CD4-positive, alpha-beta T cell (primary cell): Measurements from ENCODE around the gene MRAP. TPM values are rescaled to one million over a fixed set of nuclear protein-coding genes. Genes with fewer than 3 reads are reported as not detected.
A peak's percentile ranks its signal among the peaks of the same experiment; 100 is the strongest.
"Not testable (repeated sequence)": the region's sequence is repeated elsewhere in the genome, so short reads cannot be mapped to it uniquely, and the experiment has no call there.

Source experiments
- ATAC-seq: fragments of 200-7000 bp; cut with Tn5 transposase; one replicate; pipeline ENCODE4 v1.10.0; 2022; ENCODE audit warnings: mild to moderate bottlenecking; ENCODE audit not compliant: poor library complexity
- CTCF ChIA-PET: fragments of 350-600 bp; sonication (Branson Sonifier 250); formaldehyde crosslinking; loops from one replicate; lab custom pipeline; 2021; ENCODE audit warnings: antibody characterized with exemption, inconsistent platforms; lab: Charles Lee
- POLR2A ChIA-PET: fragments of 350-600 bp; sonication (Branson Sonifier 250); formaldehyde crosslinking; loops from one replicate; lab custom pipeline; 2021; ENCODE audit warnings: antibody characterized with exemption, inconsistent platforms; lab: Charles Lee
- DNase-seq, 14 experiments: peaks; one replicate each; pipeline ENCODE4 v3.0.0-alpha.2; 2013 to 2020; ENCODE audit warnings: mixed read lengths in 2 of 14
- H3K27ac ChIP-seq, 2 donors: one replicate each; pipeline versions ENCODE4 v1.5.1 to v1.7.0; 2013; ENCODE audit warnings: low read length in 2 of 2, low read depth in 1 of 2, mild to moderate bottlenecking in 1 of 2
- H3K27me3 ChIP-seq, 2 experiments: 1 replicate in 1 of 2; 2 replicates in 1 of 2; pipeline versions ENCODE4 v1.6.1 to v1.7.0; 2013; ENCODE audit warnings: low read length in 2 of 2, control low read depth in 1 of 2, mild to moderate bottlenecking in 1 of 2, moderate library complexity in 1 of 2; ENCODE audit not compliant: insufficient read depth in 2 of 2, control insufficient read depth in 1 of 2
- H3K36me3 ChIP-seq: one replicate; pipeline ENCODE4 v1.6.1; 2013; ENCODE audit warnings: low read length, control low read depth; ENCODE audit not compliant: insufficient read depth
- H3K4me1 ChIP-seq: one replicate; pipeline ENCODE4 v1.6.1; 2013; ENCODE audit warnings: low read length, control low read depth; ENCODE audit not compliant: insufficient read depth
- H3K4me3 ChIP-seq: one replicate; pipeline ENCODE4 v1.5.1; 2013; ENCODE audit warnings: mild to moderate bottlenecking, low read length, moderate library complexity
- H3K9me3 ChIP-seq, 2 experiments: 1 replicate in 1 of 2; 2 replicates in 1 of 2; pipeline versions ENCODE4 v1.6.1 to v1.7.0; 2013; ENCODE audit warnings: low read length in 2 of 2, mild to moderate bottlenecking in 2 of 2, control low read depth in 1 of 2, moderate library complexity in 1 of 2; ENCODE audit not compliant: control insufficient read depth in 1 of 2, insufficient read depth in 1 of 2
- H3K27ac Mint-ChIP-seq: one replicate; pipeline ENCODE4 v1.8.0; 2020; ENCODE audit warnings: mixed read lengths
- H3K27me3 Mint-ChIP-seq: one replicate; pipeline ENCODE4 v1.8.0; 2021; ENCODE audit warnings: mixed read lengths
- H3K36me3 Mint-ChIP-seq: one replicate; pipeline ENCODE4 v1.8.0; 2021; ENCODE audit warnings: low read depth, mixed read lengths
- H3K4me1 Mint-ChIP-seq: one replicate; pipeline ENCODE4 v1.8.0; 2021; ENCODE audit warnings: low read depth, mixed read lengths
- H3K4me3 Mint-ChIP-seq: one replicate; pipeline ENCODE4 v1.8.0; 2020; ENCODE audit warnings: mild to moderate bottlenecking, mixed read lengths
- H3K9me3 Mint-ChIP-seq: one replicate; pipeline ENCODE4 v1.8.0; 2020; ENCODE audit warnings: mixed read lengths
- intact Hi-C, 2 experiments: fragments of 100-400 bp; cut with DNase I in 1 of 2; cut with micrococcal nuclease in 1 of 2; formaldehyde crosslinking; loops; one replicate each; pipeline versions ENCODE4 v1.15.1 to v1.9.0; 2023 to 2025; cut with DNase I, micrococcal nuclease
- total RNA-seq, 174 experiments: library from RNA in 2 of 174; stranded (reverse) in 2 of 174; gene quantifications; one replicate each; pipeline ENCODE4 v1.2.3 and lab custom pipeline; 2021 to 2026
- TF ChIP-seq, protein P1 (sequence below): fragments of 200-600 bp; IDR thresholded peaks from one replicate; pipeline ENCODE4 v1.8.0; 2022; ENCODE audit warnings: antibody characterized with exemption, mild to moderate bottlenecking

MRAP gene
- total RNA-seq, 2 experiments from 2014 or later, result not detected

DNA sequence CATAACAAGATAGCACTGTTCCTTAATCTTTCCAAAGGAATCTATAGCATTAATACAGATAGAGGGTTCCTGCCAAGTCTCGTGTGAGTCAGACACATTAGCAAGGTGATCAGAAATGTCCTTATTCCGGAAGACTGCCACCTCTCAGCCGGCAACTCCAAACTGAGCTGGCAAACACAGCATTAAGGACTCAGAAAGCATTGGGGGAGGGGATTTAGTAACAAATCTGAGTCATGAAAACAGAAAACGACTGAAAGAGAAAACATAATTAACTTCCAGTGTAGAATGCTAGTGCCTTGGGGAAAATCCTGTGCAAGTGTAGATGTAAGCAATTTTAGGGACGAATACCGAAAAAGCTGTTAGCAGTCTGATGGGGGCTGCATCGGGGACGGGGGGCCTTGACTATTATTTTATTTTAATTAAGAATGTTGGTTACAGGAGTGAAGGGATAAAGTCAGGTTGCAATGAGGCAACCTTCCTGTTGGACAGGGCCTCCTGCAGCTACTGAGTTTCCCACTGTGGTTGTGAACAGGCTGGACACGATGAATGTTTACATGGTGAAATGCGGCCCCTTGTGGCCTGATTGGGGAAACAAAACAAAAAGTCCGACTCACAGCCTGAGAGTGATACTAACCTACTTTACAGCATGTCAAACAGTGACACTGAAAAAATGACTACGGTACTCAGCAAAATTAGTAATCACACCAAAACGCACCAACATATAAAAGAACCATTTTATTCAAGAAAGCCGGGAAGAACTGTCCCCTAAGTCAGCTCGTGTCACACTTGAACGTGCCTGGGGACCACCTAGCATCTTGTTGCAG lies 40.5 kb upstream of the MRAP start:
- TF ChIP-seq, protein P1, sequence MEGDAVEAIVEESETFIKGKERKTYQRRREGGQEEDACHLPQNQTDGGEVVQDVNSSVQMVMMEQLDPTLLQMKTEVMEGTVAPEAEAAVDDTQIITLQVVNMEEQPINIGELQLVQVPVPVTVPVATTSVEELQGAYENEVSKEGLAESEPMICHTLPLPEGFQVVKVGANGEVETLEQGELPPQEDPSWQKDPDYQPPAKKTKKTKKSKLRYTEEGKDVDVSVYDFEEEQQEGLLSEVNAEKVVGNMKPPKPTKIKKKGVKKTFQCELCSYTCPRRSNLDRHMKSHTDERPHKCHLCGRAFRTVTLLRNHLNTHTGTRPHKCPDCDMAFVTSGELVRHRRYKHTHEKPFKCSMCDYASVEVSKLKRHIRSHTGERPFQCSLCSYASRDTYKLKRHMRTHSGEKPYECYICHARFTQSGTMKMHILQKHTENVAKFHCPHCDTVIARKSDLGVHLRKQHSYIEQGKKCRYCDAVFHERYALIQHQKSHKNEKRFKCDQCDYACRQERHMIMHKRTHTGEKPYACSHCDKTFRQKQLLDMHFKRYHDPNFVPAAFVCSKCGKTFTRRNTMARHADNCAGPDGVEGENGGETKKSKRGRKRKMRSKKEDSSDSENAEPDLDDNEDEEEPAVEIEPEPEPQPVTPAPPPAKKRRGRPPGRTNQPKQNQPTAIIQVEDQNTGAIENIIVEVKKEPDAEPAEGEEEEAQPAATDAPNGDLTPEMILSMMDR, result peak; percentile 60
- Histone ChIP-seq H3K36me3 (no peaks in the 10 kb centered on the region), H3K4me1 (no peaks in the 10 kb centered on the region), H3K9me3 (no peaks in the 10 kb centered on the region), H3K4me3 (no peak overlapping the region), H3K27me3 (no peaks in the 10 kb centered on the region), H3K27ac (no peak overlapping the region)
- Mint-ChIP-seq H3K27me3 (peaks cover 14% of the 10 kb centered on the region), H3K9me3 (no peaks in the 10 kb centered on the region), H3K4me1 (no peaks in the 10 kb centered on the region), H3K27ac (no peak overlapping the region), H3K4me3 (no peak overlapping the region), H3K36me3 (no peaks in the 10 kb centered on the region)
- ChIA-PET CTCF (no interaction called here), POLR2A (no interaction called here)
- DNase-seq, result peak in 5 of 14 experiments; percentile 10 to 46 (median 36)
- peak; percentile 41 for ATAC-seq
- intact Hi-C loops, result loop anchor here in 1 of 2 experiments (5.0 kb wide), 1 partner anchor 391 kb away; no protein-coding TSS in a partner anchor

DNA sequence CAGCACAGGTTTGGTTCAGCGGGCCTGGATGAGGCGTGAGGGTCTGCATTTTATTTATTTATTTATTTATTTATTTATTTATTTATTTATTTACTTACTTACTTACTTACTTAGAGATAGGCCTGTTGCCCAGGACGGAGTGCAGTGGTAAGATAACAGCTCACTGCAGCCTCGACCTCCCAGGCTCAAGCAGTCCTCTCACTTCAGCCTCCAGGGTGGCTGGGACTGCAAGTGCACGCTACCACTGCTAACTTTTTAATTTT lies 39.9 kb upstream of the MRAP start:
- H3K9me3 ChIP-seq, H3K27ac Mint-ChIP-seq, H3K9me3 Mint-ChIP-seq, POLR2A ChIA-PET, DNase-seq, H3K36me3 Mint-ChIP-seq, H3K27ac ChIP-seq, H3K4me1 ChIP-seq, H3K4me1 Mint-ChIP-seq, H3K4me3 Mint-ChIP-seq, ATAC-seq, H3K36me3 ChIP-seq, H3K4me3 ChIP-seq, CTCF ChIA-PET, H3K27me3 ChIP-seq: not testable (repeated sequence)
- H3K27me3 Mint-ChIP-seq, result peaks cover 14% of the 10 kb centered on the region
- intact Hi-C loops, result loop anchor here in 1 of 2 experiments (5.0 kb wide), 1 partner anchor 391 kb away; no protein-coding TSS in a partner anchor

- intact Hi-C loops, result no loop called here
- H3K36me3 ChIP-seq, result no peaks in the 10 kb centered on the region
- ATAC-seq (no peak), DNase-seq (no peak)
- no peak overlapping the region for H3K4me3 Mint-ChIP-seq
- H3K27me3 ChIP-seq, result no peaks in the 10 kb centered on the region
- no peaks in the 10 kb centered on the region for H3K4me1 ChIP-seq
- H3K27me3 Mint-ChIP-seq, result peaks cover 14% of the 10 kb centered on the region
- ChIA-PET CTCF (no interaction called here), POLR2A (no interaction called here)
- H3K27ac ChIP-seq, result no peak overlapping the region
- no peaks in the 10 kb centered on the region for H3K9me3 ChIP-seq
- H3K36me3 Mint-ChIP-seq, result no peaks in the 10 kb centered on the region
- TF ChIP-seq, protein P1, result no peak
- H3K27ac Mint-ChIP-seq, result no peak overlapping the region
- H3K4me1 Mint-ChIP-seq, result no peaks in the 10 kb centered on the region
- H3K9me3 Mint-ChIP-seq, result no peaks in the 10 kb centered on the region
- no peak overlapping the region for H3K4me3 ChIP-seq
Measured at GRCh38 chr21:32260130-32260529, 38.5 kb upstream of the MRAP start.
